Measurements from ENCODE around the gene CHST10.

The CHST10 gene

GRCh38 chr2:100408104-100408503, 9.4 kb downstream of the CHST10 start:
- Mint-ChIP-seq H3K27me3 (no peaks in the 10 kb centered on the region), H3K27ac (no peak overlapping the region), H3K4me1 (no peaks in the 10 kb centered on the region), H3K36me3 (ENCODE audit: low read depth) (peaks cover 11% of the 10 kb centered on the region), H3K4me3 (no peak overlapping the region), H3K9me3 (no peaks in the 10 kb centered on the region)
- no peak for ATAC-seq
- DNase-seq = no peak

DNA sequence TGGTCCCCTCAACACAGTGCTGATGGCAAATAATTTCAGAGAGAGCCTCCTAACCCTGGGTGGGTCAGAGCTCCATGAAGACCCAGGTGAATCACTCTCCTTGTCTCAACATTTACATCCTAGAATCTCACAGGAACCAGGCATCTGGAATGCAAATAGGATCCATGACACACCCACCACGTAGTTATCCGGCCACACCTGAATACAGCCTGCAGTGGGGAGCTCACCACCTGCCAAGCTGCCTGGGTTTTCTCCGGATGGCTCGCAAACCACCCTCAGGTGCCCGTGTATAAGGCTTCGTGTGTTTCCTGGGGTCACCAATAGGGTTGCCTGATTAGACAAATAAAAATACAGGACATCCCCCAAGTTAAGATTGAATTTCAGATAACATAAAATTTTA, 9.9 kb downstream of the CHST10 start:
- DNase-seq = no peak
- peaks cover 11% of the 10 kb centered on the region for H3K36me3 Mint-ChIP-seq (ENCODE audit: low read depth)
- no peak overlapping the region for H3K4me3 Mint-ChIP-seq
- ATAC-seq = no peak
- no peaks in the 10 kb centered on the region for H3K27me3 Mint-ChIP-seq
- H3K27ac Mint-ChIP-seq = no peak overlapping the region
- no peaks in the 10 kb centered on the region for H3K9me3 Mint-ChIP-seq
- H3K4me1 Mint-ChIP-seq = no peaks in the 10 kb centered on the region

- no peaks in the 10 kb centered on the region for H3K4me1 Mint-ChIP-seq
- no peaks in the 10 kb centered on the region for H3K9me3 Mint-ChIP-seq
- peaks cover 12% of the 10 kb centered on the region for H3K36me3 Mint-ChIP-seq (ENCODE audit: low read depth)
- ATAC-seq (no peak), DNase-seq (no peak)
- H3K27ac Mint-ChIP-seq = no peak overlapping the region
- H3K27me3 Mint-ChIP-seq = no peaks in the 10 kb centered on the region
- no peak overlapping the region for H3K4me3 Mint-ChIP-seq
Observed at GRCh38 chr2:100407073-100407472, 10.4 kb downstream of the CHST10 start.

DNA sequence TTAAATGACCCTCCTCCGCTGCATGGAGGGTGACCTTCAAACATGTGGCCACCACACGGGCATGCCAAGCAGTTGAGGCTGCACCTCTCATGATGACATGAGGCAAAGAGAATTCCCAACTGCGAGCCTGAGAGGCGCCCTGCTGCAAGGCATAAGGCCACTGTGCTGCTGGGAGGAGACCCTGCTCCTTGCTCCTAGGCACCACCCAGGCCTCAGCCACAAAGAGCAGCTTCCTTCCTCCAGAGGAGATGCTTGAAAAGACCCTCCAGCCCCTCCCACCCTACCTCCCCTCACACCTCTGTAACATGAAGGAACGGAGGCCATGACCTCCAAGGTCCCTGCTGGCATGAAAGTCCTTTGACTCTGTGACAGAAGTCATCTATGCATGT, 11.4 kb downstream of the CHST10 start:
- DNase-seq (no peak), ATAC-seq (no peak)
- Mint-ChIP-seq H3K27ac (no peak overlapping the region), H3K4me3 (no peak overlapping the region), H3K27me3 (no peaks in the 10 kb centered on the region), H3K4me1 (no peaks in the 10 kb centered on the region), H3K9me3 (no peaks in the 10 kb centered on the region), H3K36me3 (ENCODE audit: low read depth) (peaks cover 11% of the 10 kb centered on the region)

GRCh38 chr2:100405403-100406119, 11.9 kb downstream of the CHST10 start:
- Mint-ChIP-seq H3K27me3 (no peaks in the 10 kb centered on the region), H3K9me3 (no peaks in the 10 kb centered on the region), H3K36me3 (ENCODE audit: low read depth) (peaks cover 11% of the 10 kb centered on the region), H3K27ac (no peak overlapping the region), H3K4me1 (no peaks in the 10 kb centered on the region), H3K4me3 (no peak overlapping the region)
- ATAC-seq (no peak), DNase-seq (no peak)

DNA sequence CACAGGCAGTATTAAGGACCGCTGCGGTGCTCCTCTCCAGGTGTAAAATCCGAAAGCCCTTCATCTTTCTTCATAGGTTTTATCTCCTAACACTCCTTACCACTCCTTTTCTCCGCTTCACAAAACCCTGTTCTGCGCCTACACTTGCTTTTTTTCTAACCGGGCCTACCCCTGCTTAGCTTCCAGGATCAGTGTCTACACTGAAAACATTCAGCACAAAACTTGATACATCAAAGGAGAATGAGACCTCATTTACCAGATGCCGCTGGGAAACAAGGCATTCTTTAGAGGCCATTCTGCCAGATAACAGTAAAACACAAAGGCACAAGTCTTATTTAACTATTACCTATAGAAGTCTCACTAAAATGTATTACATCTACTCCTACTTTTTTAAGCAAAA, 13.1 kb downstream of the CHST10 start:
- DNase-seq (no peak), ATAC-seq (no peak)
- Mint-ChIP-seq H3K9me3 (no peaks in the 10 kb centered on the region), H3K4me3 (no peak overlapping the region), H3K36me3 (ENCODE audit: low read depth) (peaks cover 11% of the 10 kb centered on the region), H3K27ac (no peak overlapping the region), H3K4me1 (no peaks in the 10 kb centered on the region), H3K27me3 (no peaks in the 10 kb centered on the region)

- H3K4me3 Mint-ChIP-seq = no peak overlapping the region
- no peak overlapping the region for H3K27ac Mint-ChIP-seq
- H3K9me3 Mint-ChIP-seq = no peaks in the 10 kb centered on the region
- no peaks in the 10 kb centered on the region for H3K27me3 Mint-ChIP-seq
- no peaks in the 10 kb centered on the region for H3K4me1 Mint-ChIP-seq
- H3K36me3 Mint-ChIP-seq (ENCODE audit: low read depth) = peaks cover 11% of the 10 kb centered on the region
- DNase-seq = no peak
- ATAC-seq = no peak
Observed at GRCh38 chr2:100403722-100404121, 13.7 kb downstream of the CHST10 start.

DNA sequence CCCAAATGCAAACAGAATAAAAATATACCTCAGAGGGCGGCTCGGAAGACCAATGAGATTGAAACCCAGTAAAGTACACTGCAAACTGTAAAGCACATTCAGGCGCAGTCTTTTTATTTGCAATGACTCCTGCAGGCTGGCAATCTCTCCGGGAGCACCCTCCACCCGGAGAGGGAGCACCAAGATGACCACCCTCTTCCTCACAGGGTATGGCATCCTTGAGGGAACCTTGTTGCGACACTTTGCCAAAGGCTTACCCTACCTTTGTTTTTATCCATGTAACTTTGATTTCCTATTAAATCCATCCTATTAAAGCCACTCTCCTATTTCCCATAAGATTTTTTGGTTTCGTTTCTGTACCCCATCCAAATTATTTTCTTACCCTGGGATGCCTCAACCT, 16.2 kb downstream of the CHST10 start:
- no peaks in the 10 kb centered on the region for H3K4me1 Mint-ChIP-seq
- no peaks in the 10 kb centered on the region for H3K27me3 Mint-ChIP-seq
- no peak overlapping the region for H3K4me3 Mint-ChIP-seq
- peaks cover 11% of the 10 kb centered on the region for H3K36me3 Mint-ChIP-seq (ENCODE audit: low read depth)
- no peaks in the 10 kb centered on the region for H3K9me3 Mint-ChIP-seq
- no peak for DNase-seq
- H3K27ac Mint-ChIP-seq = no peak overlapping the region
- no peak for ATAC-seq

GRCh38 chr2:100399714-100400113, 17.8 kb downstream of the CHST10 start:
- H3K4me3 Mint-ChIP-seq = no peak overlapping the region
- H3K27me3 Mint-ChIP-seq = no peaks in the 10 kb centered on the region
- peaks cover 6% of the 10 kb centered on the region for H3K4me1 Mint-ChIP-seq
- no peak for DNase-seq
- H3K27ac Mint-ChIP-seq = no peak overlapping the region
- ATAC-seq = no peak
- H3K9me3 Mint-ChIP-seq = no peaks in the 10 kb centered on the region
- peaks cover 8% of the 10 kb centered on the region for H3K36me3 Mint-ChIP-seq (ENCODE audit: low read depth)

DNA sequence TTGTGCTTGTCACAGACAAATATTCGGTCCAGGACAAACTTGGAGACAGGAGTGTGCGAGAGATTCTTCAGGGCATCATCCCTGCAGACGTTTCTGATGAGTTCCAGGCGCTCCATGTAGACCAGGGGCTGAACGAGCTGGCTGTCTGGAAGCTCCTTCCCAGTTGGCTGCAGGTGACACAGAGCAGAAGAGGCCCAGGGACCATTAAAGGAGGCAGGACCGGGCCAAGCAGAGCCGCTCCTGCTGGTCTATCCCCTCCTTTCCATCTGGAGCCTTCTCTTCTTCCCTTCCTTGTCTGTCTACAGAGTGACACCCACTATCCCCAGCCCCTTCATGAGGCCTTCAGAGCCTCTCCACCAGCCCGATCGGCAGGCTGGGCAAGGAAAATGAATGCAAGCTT, 19.5 kb downstream of the CHST10 start:
- no peak for ATAC-seq
- Mint-ChIP-seq H3K4me3 (no peak overlapping the region), H3K4me1 (peaks cover 8% of the 10 kb centered on the region), H3K27me3 (no peaks in the 10 kb centered on the region), H3K9me3 (no peaks in the 10 kb centered on the region), H3K36me3 (ENCODE audit: low read depth) (peaks cover 2% of the 10 kb centered on the region), H3K27ac (no peak overlapping the region)
- no peak for DNase-seq

DNA sequence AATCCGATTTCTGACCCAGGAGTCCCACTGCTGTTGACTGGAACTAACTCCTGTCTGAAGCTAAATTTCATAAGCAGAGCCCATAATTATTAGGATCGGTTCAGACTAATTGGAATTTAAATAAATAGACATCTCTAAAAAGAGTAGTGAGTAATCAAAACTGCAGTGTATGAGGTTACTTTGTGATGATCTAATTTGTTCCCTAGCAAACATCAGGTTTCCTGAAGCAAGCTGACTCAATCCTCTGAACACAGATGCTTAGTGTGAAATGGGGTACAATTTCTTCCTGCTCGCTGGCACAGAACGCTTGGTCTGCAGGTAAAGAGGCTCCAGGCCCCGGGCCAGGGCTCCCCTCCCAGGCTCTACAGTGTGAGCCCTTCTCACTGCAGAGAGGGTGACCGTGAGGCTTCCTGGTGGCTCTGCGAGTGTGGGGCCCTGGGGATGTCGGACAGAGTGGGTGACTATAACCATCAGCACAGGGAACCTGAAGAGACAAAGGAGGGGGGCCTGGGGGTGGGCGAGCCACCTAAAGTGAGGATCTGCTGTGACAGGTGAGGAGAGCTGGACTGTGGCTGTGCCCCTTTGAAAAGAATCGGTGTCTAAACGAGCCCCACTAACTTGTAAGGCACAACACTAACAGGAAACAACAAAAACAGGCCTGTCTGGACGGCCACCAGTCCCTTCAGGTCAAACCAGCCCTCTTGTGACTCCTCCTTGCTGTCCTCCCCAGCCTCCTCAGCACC, 20.2 kb downstream of the CHST10 start:
- no peaks in the 10 kb centered on the region for H3K27me3 Mint-ChIP-seq
- no peaks in the 10 kb centered on the region for H3K9me3 Mint-ChIP-seq
- H3K36me3 Mint-ChIP-seq (ENCODE audit: low read depth) = peaks cover 5% of the 10 kb centered on the region
- no peak overlapping the region for H3K4me3 Mint-ChIP-seq
- peaks cover 8% of the 10 kb centered on the region for H3K4me1 Mint-ChIP-seq
- H3K27ac Mint-ChIP-seq = no peak overlapping the region
- DNase-seq (no peak), ATAC-seq (no peak)

DNA sequence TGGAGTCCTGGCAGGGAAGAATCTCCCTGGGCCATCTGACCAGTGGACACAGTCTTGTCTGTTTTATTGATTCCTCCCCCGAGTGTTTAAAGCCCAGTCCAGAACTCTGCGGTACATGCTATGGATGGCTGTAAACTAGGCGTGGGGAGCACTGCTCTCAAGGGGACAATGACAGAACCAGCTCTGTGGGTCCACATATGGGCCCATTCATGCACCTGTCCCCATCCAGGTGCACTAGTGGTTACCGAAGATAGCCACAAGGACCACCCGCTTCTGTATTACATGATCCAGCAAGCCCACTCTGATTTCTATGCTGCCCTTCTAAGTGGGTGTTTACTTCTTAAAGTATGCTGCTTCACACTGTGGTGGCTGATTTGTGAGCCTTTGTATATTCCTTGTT, 21.0 kb downstream of the CHST10 start:
- Mint-ChIP-seq H3K27ac (no peak overlapping the region), H3K9me3 (no peaks in the 10 kb centered on the region), H3K27me3 (no peaks in the 10 kb centered on the region), H3K36me3 (ENCODE audit: low read depth) (peaks cover 4% of the 10 kb centered on the region), H3K4me1 (peaks cover 8% of the 10 kb centered on the region), H3K4me3 (no peak overlapping the region)
- no peak for DNase-seq
- ATAC-seq = no peak

- Mint-ChIP-seq H3K36me3 (ENCODE audit: low read depth) (peaks cover 4% of the 10 kb centered on the region), H3K4me1 (peaks cover 8% of the 10 kb centered on the region), H3K4me3 (no peak overlapping the region), H3K27me3 (no peaks in the 10 kb centered on the region), H3K27ac (no peak overlapping the region), H3K9me3 (no peaks in the 10 kb centered on the region)
- ATAC-seq = no peak
- DNase-seq = no peak
Observed at GRCh38 chr2:100395532-100396350, 21.7 kb downstream of the CHST10 start.

GRCh38 chr2:100394111-100394641, 23.3 kb downstream of the CHST10 start:
- H3K4me1 Mint-ChIP-seq = peaks cover 8% of the 10 kb centered on the region
- DNase-seq = no peak
- H3K9me3 Mint-ChIP-seq = no peaks in the 10 kb centered on the region
- peak; percentile 28 for ATAC-seq
- no peak overlapping the region for H3K27ac Mint-ChIP-seq
- peaks cover 4% of the 10 kb centered on the region for H3K36me3 Mint-ChIP-seq (ENCODE audit: low read depth)
- H3K27me3 Mint-ChIP-seq = no peaks in the 10 kb centered on the region
- no peak overlapping the region for H3K4me3 Mint-ChIP-seq

DNA sequence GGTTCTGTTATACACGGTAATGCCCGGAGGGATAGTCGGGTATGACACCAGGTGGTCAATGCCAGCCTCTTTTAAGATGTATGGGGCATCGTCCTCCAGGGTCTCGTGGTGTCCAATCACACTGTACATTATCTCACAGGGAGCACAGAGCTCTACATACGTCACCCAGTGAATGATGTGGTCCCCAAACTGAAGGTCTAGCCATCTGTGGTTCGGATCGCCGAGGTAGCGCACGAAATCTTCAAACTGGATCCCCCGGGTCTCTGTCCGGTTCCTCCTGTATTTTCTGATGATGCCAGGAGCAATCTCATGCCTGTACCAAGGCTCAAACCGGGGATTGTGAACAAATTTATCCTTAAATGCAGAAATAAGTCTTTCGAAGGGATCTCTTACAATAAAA, 24.1 kb downstream of the CHST10 start:
- Mint-ChIP-seq H3K4me1 (peaks cover 8% of the 10 kb centered on the region), H3K4me3 (no peak overlapping the region), H3K9me3 (no peaks in the 10 kb centered on the region), H3K27ac (no peak overlapping the region), H3K27me3 (no peaks in the 10 kb centered on the region), H3K36me3 (ENCODE audit: low read depth) (peaks cover 4% of the 10 kb centered on the region)
- no peak for DNase-seq
- ATAC-seq = no peak
